ENCODE data around the gene LHFPL3. TPM values are rescaled to one million over a fixed set of nuclear protein-coding genes. Genes with fewer than 3 reads are reported as not detected.

The LHFPL3 gene
- polyA plus RNA-seq, 1 experiment: not detected

- ChIA-PET CTCF (no interaction called here), POLR2A (no interaction called here)
- no peak for TF ChIP-seq CTCF (IDR thresholded peaks at IDR 0.05; ENCODE audit: insufficient read depth, low read depth, low read length)
Observed at GRCh38 chr7:104317948-104318629, 10.3 kb upstream of the LHFPL3 start.

GRCh38 chr7:104327534-104327933 lies 869 bp upstream of the LHFPL3 start:
- no peak for DNase-seq (ENCODE audit: low read depth)
- TF ChIP-seq CTCF (IDR thresholded peaks at IDR 0.05; ENCODE audit: insufficient read depth, low read depth, low read length): no peak
- peaks cover 20% of the 10 kb centered on the region for H3K27me3 ChIP-seq (ENCODE audit: control insufficient read depth, insufficient read depth, low read length)
- ChIA-PET CTCF (interaction anchor here (1.1 kb wide), 1 partner anchor 75 kb away, joined by 3 read pairs; no protein-coding TSS in a partner anchor), POLR2A (no interaction called here)
- no peaks in the 10 kb centered on the region for H3K36me3 ChIP-seq (ENCODE audit: control insufficient read depth, insufficient read depth, low read length)
- H3K4me3 ChIP-seq (ENCODE audit: low read depth, low read length): no peak overlapping the region

More at GRCh38 chr7:104317948-104318629, 10.3 kb upstream of the LHFPL3 start:
- Histone ChIP-seq H3K4me3 (ENCODE audit: low read depth, low read length) (no peak overlapping the region), H3K27me3 (ENCODE audit: control insufficient read depth, insufficient read depth, low read length) (no peaks in the 10 kb centered on the region), H3K36me3 (ENCODE audit: control insufficient read depth, insufficient read depth, low read length) (no peaks in the 10 kb centered on the region)
- no peak for DNase-seq (ENCODE audit: low read depth)

- CTCF ChIA-PET: interaction anchor here (1.1 kb wide), 1 partner anchor 76 kb away, joined by 3 read pairs; no protein-coding TSS in a partner anchor
- Histone ChIP-seq H3K36me3 (ENCODE audit: control insufficient read depth, insufficient read depth, low read length) (no peaks in the 10 kb centered on the region), H3K27me3 (ENCODE audit: control insufficient read depth, insufficient read depth, low read length) (peaks cover 20% of the 10 kb centered on the region), H3K4me3 (ENCODE audit: low read depth, low read length) (no peak overlapping the region)
- no peak for TF ChIP-seq CTCF (IDR thresholded peaks at IDR 0.05; ENCODE audit: insufficient read depth, low read depth, low read length)
- POLR2A ChIA-PET: no interaction called here
- no peak for DNase-seq (ENCODE audit: low read depth)
Observed at GRCh38 chr7:104327938-104328295, 486 bp upstream of the LHFPL3 start.

GRCh38 chr7:104328970-104329825 lies 795 bp downstream of the LHFPL3 start:
- no peak for TF ChIP-seq CTCF (IDR thresholded peaks at IDR 0.05; ENCODE audit: insufficient read depth, low read depth, low read length)
- CTCF ChIA-PET: no interaction called here
- no peak for DNase-seq (ENCODE audit: low read depth)
- peaks cover 20% of the 10 kb centered on the region for H3K27me3 ChIP-seq (ENCODE audit: control insufficient read depth, insufficient read depth, low read length)
- H3K4me3 ChIP-seq (ENCODE audit: low read depth, low read length): no peak overlapping the region
- POLR2A ChIA-PET: no interaction called here
- no peaks in the 10 kb centered on the region for H3K36me3 ChIP-seq (ENCODE audit: control insufficient read depth, insufficient read depth, low read length)

- H3K36me3 ChIP-seq (ENCODE audit: control insufficient read depth, insufficient read depth, low read length): no peaks in the 10 kb centered on the region
- no peaks in the 10 kb centered on the region for H3K27me3 ChIP-seq (ENCODE audit: control insufficient read depth, insufficient read depth, low read length)
- ChIA-PET CTCF (no interaction called here), POLR2A (no interaction called here)
- no peak overlapping the region for H3K4me3 ChIP-seq (ENCODE audit: low read depth, low read length)
- TF ChIP-seq CTCF (IDR thresholded peaks at IDR 0.05; ENCODE audit: insufficient read depth, low read depth, low read length): no peak
- no peak for DNase-seq (ENCODE audit: low read depth)
Observed at GRCh38 chr7:104341546-104341945, 13.1 kb downstream of the LHFPL3 start.
